DOHH2 (cell line): ENCODE measurements around the gene DOK7.

Experiments used
- H3F3A ChIP-seq: fragments of 200-600 bp; sonication (generic), shearing (Covaris generic); 2 replicates; pipeline ENCODE4 v1.6.0; 2016; ENCODE audit warnings: antibody characterized with exemption, mild to moderate bottlenecking; ENCODE audit not compliant: control insufficient read depth, insufficient read depth
- H3K27ac ChIP-seq: fragments of 200-600 bp; sonication (generic); 2 replicates; pipeline ENCODE4 v1.5.1; 2014; ENCODE audit warnings: low read depth, mild to moderate bottlenecking, low read length, moderate library complexity
- H3K27me3 ChIP-seq: fragments of 200-600 bp; sonication (generic); 2 replicates; pipeline ENCODE4 v1.6.1; 2014; ENCODE audit warnings: mild to moderate bottlenecking, low read length, mixed read lengths; ENCODE audit not compliant: control insufficient read depth
- H3K36me3 ChIP-seq: fragments of 200-600 bp; sonication (generic); 2 replicates; pipeline ENCODE4 v1.6.1; 2014; ENCODE audit warnings: mild to moderate bottlenecking, low read length, moderate library complexity, mixed read lengths; ENCODE audit not compliant: control insufficient read depth
- H3K4me1 ChIP-seq: fragments of 200-600 bp; sonication (generic); 2 replicates; pipeline ENCODE4 v1.6.1; 2014; ENCODE audit warnings: mild to moderate bottlenecking, low read length, mixed read lengths; ENCODE audit not compliant: control insufficient read depth
- H3K4me2 ChIP-seq: fragments of 200-600 bp; sonication (generic); 2 replicates; pipeline ENCODE4 v1.6.0; 2014; ENCODE audit warnings: mild to moderate bottlenecking, low read length, moderate library complexity
- H3K4me3 ChIP-seq: fragments of 200-600 bp; sonication (generic); 2 replicates; pipeline ENCODE4 v1.5.1; 2014; ENCODE audit warnings: mild to moderate bottlenecking, low read length, mixed read lengths
- H3K79me2 ChIP-seq: fragments of 200-600 bp; sonication (generic); 2 replicates; pipeline ENCODE4 v1.6.1; 2014; ENCODE audit warnings: mild to moderate bottlenecking, low read length, mixed read lengths; ENCODE audit not compliant: control insufficient read depth
- H3K9me2 ChIP-seq: fragments of 200-600 bp; sonication (generic); replicated peaks from 2 replicates; pipeline ENCODE4 v1.6.1; 2014; ENCODE audit warnings: mild to moderate bottlenecking, low read length, mixed read lengths; ENCODE audit not compliant: control insufficient read depth
- H3K9me3 ChIP-seq: fragments of 200-600 bp; sonication (generic); 2 replicates; pipeline ENCODE4 v1.6.1; 2014; ENCODE audit warnings: antibody characterized with exemption, low read length, mixed read lengths; ENCODE audit not compliant: control insufficient read depth, insufficient read depth
- H4K20me1 ChIP-seq: fragments of 200-600 bp; sonication (generic); 2 replicates; pipeline ENCODE4 v1.6.0; 2014; ENCODE audit warnings: low read depth, mild to moderate bottlenecking, antibody characterized with exemption, low read length, moderate library complexity; ENCODE audit not compliant: control insufficient read depth, insufficient read depth
- EZH2phosphoT487 ChIP-seq: fragments of 200-600 bp; sonication (generic); IDR thresholded peaks from 2 replicates; pipeline ENCODE4 v1.6.1; 2017; ENCODE audit warnings: borderline replicate concordance, mild to moderate bottlenecking, antibody characterized with exemption, low read length, moderate library complexity, mixed read lengths
- TF ChIP-seq, protein P1 (sequence below): fragments of 200-600 bp; sonication (generic); IDR thresholded peaks from one replicate; pipeline ENCODE4 v1.5.1; 2014; ENCODE audit warnings: antibody characterized with exemption, mild to moderate bottlenecking, low read depth, low read length; ENCODE audit not compliant: poor library complexity, severe bottlenecking

The DOK7 gene

DNA sequence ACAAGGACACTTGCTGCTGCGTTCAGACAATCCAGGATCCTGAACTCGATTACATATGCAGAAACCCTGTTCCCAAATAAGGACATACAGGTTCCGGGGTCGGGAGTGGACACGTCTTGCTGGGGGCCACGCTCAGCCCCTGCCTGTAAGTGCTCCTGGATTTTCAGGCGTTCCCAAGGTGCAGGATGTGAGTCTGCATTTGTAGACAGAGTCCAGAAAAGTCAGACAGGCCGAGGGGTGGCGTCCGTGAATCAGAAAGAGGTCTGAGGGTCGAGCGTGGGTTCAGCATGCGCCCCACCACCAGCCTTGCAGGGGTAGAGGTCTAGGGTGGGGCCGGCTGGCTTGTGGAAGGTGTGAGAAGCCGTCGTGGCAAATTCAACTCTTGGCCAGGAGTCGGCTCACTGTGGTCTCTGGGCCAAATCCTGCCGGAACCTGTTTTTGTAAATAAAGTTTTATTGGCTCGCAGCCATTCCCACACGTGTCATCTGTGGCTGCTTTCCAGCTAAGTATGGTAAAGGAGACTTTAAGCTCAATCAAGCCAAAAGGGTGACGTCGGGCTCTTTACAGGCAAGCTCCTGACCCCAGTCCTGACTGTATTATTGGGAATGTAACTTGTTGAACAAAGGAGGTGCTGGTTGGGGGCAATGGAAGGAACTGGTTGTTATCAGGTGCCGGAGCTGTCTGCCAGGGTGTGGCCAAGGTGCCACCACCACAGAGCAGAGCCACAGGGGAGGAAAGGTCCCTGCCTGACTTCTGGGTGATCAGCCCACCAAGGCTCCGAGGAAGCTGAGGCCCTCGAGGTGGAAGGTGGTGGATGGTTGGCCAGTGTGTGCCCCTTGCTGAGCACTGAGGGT lies 7.4 kb downstream of the DOK7 start:
- H3K4me2 ChIP-seq = no peak overlapping the region
- no peaks in the 10 kb centered on the region for H3F3A ChIP-seq
- H3K4me1 ChIP-seq = no peaks in the 10 kb centered on the region
- peaks cover 11% of the 10 kb centered on the region; the same call in 1 of the 2 replicates for H3K9me3 ChIP-seq
- H3K9me2 ChIP-seq = no peaks in the 10 kb centered on the region
- H3K27ac ChIP-seq = no peak overlapping the region
- TF ChIP-seq EZH2phosphoT487 = no peak
- TF ChIP-seq, protein P1, sequence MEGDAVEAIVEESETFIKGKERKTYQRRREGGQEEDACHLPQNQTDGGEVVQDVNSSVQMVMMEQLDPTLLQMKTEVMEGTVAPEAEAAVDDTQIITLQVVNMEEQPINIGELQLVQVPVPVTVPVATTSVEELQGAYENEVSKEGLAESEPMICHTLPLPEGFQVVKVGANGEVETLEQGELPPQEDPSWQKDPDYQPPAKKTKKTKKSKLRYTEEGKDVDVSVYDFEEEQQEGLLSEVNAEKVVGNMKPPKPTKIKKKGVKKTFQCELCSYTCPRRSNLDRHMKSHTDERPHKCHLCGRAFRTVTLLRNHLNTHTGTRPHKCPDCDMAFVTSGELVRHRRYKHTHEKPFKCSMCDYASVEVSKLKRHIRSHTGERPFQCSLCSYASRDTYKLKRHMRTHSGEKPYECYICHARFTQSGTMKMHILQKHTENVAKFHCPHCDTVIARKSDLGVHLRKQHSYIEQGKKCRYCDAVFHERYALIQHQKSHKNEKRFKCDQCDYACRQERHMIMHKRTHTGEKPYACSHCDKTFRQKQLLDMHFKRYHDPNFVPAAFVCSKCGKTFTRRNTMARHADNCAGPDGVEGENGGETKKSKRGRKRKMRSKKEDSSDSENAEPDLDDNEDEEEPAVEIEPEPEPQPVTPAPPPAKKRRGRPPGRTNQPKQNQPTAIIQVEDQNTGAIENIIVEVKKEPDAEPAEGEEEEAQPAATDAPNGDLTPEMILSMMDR = no peak
- no peaks in the 10 kb centered on the region for H4K20me1 ChIP-seq
- no peak overlapping the region for H3K4me3 ChIP-seq
- H3K79me2 ChIP-seq = no peaks in the 10 kb centered on the region
- no peaks in the 10 kb centered on the region for H3K27me3 ChIP-seq
- H3K36me3 ChIP-seq = no peaks in the 10 kb centered on the region

DNA sequence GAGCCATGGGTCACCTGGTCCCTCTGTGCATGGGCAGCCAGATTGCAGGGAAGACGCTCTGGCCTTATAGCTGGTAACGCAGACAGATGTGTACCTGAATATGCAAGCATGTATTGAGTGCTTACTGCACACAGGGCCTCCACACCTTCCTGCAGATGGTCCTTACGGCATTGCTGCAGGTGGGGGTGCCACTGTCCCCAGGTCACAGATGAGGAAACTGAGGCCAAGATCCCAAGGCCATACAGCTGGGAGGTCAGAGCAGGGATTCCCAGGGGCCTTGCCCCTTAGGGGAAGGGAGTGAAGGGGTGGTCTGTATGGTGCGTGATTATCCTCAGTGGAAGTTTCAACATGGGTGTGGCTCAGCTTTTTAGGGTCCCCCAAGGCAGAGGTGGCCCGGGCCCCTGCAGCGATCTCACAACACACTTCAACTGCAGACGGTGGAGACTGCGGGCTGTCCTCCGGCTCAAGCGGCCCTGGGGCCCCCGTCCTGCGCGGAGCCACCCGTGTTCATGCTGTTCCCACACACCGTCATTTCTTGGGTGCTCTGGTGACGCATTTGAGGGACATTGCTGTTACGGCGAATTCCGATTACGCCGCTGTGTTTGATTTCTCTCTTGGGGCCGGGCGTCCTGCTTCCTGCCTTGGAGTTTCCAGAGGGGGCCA lies 8.1 kb downstream of the DOK7 start:
- peaks cover 11% of the 10 kb centered on the region; the same call in 1 of the 2 replicates for H3K9me3 ChIP-seq
- H3K79me2 ChIP-seq = no peaks in the 10 kb centered on the region
- H3K9me2 ChIP-seq = no peaks in the 10 kb centered on the region
- H3K36me3 ChIP-seq = no peaks in the 10 kb centered on the region
- H3K4me2 ChIP-seq = no peak overlapping the region
- H3F3A ChIP-seq = no peaks in the 10 kb centered on the region
- H3K27ac ChIP-seq = no peak overlapping the region
- no peaks in the 10 kb centered on the region for H3K4me1 ChIP-seq
- TF ChIP-seq EZH2phosphoT487 = no peak
- TF ChIP-seq, protein P1 = no peak
- H4K20me1 ChIP-seq = no peaks in the 10 kb centered on the region
- H3K27me3 ChIP-seq = no peaks in the 10 kb centered on the region
- no peak overlapping the region for H3K4me3 ChIP-seq

- Histone ChIP-seq H3K79me2 (no peaks in the 10 kb centered on the region), H3K4me2 (no peak overlapping the region), H3K4me3 (no peak overlapping the region), H3K9me3 (peaks cover 11% of the 10 kb centered on the region; the same call in 1 of the 2 replicates), H3K27me3 (no peaks in the 10 kb centered on the region), H3K4me1 (no peaks in the 10 kb centered on the region), H3K9me2 (no peaks in the 10 kb centered on the region), H3K36me3 (no peaks in the 10 kb centered on the region), H3K27ac (no peak overlapping the region), H3F3A (no peaks in the 10 kb centered on the region), H4K20me1 (no peaks in the 10 kb centered on the region)
- no peak for TF ChIP-seq EZH2phosphoT487
- TF ChIP-seq, protein P1 = no peak
These were observed 8.8 kb downstream of the DOK7 start for GRCh38 chr4:3471886-3472285.
